DMS114 treated with DMSO at 0.1 percent for 48 hours (cell line): ENCODE results near the gene GRIK3.
A peak's percentile ranks its signal among the peaks of the same experiment; 100 is the strongest.

ENCODE experiments used
- DNase-seq: peaks from one replicate; lab custom pipeline; 2025; ENCODE audit not compliant: unreplicated experiment; lab: John Stamatoyannopoulos, UW

The GRIK3 gene

GRCh38 chr1:37047542-37047941, 13.2 kb upstream of the GRIK3 start:
- no peak for DNase-seq

DNA sequence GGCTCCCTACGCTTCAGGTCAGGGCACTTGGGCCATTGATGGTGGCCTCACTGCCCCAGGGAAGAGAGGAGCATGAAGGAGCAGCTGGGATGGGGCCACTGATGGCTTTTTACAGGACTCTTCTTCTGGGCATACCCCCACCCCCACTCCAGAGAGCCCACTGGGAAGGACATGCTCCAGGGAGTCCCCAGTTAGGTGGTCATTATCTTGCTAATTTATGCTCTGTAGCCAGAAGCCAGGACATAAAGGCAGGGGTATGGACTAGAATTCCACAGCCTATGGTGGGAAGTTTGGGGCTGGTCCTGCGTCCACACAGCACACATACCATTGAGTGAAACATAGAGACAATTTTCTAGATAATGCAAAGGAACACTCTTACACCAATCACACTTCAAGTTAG, 8.8 kb upstream of the GRIK3 start:
- DNase-seq = no peak

DNA sequence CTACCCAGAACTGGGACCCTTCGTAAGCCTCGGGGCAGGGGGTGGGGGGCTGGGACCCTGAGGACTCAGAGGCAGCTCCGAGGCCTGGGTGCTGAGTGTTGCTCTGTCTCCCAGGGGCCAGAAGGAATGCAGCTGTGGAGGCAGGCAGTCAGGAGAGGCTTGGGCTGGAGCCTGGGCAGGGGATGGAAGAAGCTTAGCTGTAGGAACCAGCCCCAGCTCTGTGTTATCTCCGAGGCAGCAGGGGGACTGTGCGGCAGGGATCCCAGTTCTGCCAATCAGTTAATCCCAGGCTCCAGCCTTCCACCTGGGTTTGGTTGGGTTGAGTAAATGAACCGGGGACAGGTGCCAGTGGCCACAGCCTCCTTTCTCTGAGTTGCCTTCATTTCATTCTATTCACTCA, 8.2 kb upstream of the GRIK3 start:
- DNase-seq = no peak

GRCh38 chr1:37041483-37041882, 7.2 kb upstream of the GRIK3 start:
- DNase-seq = no peak

DNA sequence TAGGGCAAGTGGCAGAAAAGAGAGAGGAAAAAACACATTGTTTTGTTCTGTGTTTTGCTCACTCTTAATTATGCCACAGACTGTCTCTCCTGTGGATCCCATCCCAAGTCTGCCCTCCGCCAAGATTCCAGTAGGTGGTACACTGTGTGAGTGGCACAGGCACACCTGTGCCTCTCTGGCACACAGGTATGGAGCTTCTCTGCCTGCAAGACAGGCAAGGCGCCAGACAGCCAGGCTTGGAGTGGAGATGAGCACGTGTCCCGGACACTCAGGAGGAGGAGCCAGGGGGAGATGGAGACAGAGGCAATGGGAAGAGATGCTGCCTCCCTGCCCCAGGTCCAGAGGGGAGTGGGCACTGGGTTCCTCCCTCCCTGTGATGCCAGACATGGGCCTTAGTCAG, 6.5 kb upstream of the GRIK3 start:
- no peak for DNase-seq

DNA sequence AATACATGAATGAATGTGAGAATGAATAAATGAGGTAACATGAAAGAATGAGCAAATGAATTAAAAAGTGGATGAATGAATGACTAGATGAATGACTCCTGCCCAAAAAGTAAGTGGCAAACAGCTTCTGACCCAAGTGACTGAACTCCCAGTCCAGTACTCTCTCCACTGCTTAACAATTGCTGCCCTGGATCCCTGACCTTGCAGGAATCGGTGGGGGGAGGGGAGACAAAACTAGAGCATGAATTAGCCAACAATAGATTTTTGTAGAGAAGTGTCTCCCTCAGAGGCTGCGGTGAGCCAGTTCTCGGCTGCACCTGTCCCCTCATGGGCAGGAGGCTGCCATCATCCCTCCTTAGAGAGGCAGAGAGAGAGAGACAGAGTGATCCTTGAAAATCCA, 5.9 kb upstream of the GRIK3 start:
- DNase-seq = no peak

DNA sequence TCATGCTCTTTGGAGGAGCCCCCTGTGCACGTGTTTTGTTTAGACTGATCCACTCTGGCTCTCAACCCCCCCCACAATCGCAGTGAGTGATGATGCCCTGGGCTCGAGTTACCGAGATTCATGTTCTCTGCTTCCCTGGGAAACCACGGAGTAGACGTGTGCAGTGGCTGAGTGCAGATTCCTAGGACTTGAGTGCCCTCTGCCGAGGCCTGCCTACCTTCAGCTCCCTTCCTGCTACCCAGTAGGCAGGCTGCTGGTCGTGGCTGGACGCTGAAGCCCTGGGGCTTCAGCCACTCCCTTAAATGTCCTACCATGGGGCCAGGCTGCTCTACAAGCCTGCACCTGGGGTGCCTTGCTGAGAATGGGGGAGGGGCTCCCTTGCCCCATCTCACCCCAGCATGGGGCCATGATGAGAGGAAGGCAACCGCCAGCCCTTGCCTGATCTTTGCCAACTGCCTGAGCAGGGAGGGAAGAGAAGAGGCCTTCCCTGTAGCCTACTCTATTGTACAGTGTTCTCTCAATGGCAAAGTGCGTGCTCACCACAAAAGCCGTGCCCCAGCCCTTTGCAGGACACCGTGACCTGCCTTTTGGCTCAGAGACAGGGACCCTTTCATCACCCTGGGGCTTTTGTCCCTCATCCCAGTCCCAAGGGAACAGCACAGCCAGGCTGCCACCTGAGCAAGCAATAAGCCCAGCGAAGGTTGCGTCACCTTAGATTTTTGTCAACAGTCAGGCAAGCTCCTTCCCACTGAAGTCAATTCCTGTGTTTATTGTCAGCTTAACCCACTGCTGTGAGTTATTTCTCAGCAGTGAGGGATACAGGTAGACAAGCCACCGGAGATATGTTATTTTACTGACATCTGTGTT, 4.1 kb upstream of the GRIK3 start:
- peak; percentile 16 for DNase-seq

- no peak for DNase-seq
Measured at GRCh38 chr1:37037690-37038089, 3.4 kb upstream of the GRIK3 start.

DNA sequence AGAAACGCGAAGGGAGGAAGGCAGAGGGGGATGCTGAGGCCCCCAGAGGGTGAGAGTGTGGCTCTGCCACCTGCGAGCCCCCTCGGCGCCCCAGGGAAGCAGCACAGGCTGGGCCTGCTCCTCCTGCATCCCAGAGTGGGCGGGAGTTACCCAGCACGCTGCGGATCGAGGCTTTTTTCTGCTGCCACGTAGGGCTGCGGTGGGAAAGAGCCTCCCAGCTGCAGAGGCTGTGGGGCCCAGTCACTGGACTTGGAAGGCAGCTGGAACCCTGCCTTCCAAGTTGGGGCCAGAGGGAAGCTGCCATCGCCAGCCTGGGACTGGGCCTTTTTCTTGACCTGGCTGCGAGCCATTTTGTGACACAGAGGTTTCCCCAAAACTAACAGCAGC, 2.3 kb upstream of the GRIK3 start:
- no peak for DNase-seq

DNA sequence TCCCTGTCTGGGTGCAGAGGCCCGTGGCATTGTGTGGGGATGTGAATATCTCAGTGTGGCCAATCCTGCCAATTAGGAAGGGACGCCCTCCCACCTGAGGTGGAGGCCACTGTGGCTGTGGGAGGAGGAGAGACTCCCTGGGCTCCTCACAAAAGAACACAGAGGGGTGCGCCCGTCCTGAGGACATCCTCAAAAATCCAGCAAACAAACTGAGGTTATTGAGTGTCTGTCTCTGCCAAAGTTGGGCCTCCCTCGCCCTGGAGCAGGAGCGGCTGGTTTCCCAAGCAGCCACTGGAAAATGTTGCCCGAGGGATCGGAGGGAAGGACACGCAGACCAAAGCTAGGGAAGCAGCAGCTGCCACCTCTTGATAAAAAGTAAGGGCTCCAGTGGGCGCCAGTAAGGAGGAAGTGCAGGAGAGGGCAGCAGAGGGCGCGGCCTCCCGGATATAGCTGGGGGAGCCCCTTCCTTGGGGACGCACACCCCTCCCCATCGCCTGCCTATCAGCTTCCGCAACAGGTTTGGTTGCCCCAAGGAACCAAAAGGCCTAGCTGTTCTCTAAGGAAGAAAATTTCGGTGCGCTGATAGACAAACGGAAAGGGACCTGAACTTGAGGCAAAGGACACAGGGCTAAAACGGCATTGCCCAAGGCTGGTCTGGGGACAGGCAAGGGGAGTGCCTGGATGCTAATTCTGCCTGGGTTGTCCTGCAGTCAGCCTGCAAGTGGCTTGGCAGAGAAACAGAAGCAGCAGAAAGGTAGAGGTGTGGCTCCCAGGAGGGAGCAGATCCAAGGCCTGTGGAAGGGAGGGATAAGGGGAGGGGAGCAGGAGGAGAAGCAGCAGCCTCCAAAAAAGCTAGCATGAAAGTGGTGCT, 1.7 kb upstream of the GRIK3 start:
- no peak for DNase-seq

DNA sequence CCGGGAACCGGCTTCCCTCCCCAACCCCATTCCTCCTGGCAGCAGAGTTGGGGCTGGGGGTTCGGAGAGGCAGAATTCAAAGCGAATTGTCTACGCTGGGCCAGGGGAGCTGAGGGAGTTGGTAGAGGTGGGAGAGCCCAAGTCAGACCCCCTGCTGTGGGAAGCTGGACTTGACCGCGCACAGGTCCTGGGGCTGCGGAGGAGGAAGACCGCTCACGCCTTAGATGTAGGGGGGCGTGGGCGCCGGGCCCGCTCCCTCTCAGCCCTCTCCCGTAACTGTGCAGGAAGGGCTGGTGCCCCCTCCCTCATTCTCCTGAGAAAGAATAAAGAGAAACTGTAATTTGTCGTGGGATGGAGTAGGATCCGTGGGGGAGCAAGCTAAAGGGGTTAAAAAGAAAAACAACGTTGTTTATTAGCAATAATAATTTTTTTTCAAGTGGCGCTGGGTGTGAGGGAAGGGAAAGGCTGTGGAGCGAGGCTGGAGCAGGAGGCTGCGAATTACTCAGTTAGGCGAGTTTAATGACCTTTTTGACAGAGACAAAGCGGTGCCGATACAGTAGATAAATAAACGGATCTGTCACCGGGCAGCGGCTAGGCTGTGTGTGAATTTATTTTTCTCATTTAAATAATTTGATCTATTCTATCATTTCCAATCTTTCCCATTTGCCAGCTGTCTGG, 838 bp upstream of the GRIK3 start:
- DNase-seq = no peak

GRCh38 chr1:37033355-37034101, 787 bp downstream of the GRIK3 start:
- DNase-seq = no peak

GRCh38 chr1:37032660-37033354, 1.5 kb downstream of the GRIK3 start:
- DNase-seq = no peak

GRCh38 chr1:37031871-37032270, 2.4 kb downstream of the GRIK3 start:
- DNase-seq = no peak

GRCh38 chr1:37031429-37031828, 2.9 kb downstream of the GRIK3 start:
- DNase-seq = no peak

- no peak for DNase-seq
Measured at GRCh38 chr1:37028981-37029617, 5.2 kb downstream of the GRIK3 start.

- DNase-seq = no peak
Measured at GRCh38 chr1:37021502-37021901, 12.8 kb downstream of the GRIK3 start.

DNA sequence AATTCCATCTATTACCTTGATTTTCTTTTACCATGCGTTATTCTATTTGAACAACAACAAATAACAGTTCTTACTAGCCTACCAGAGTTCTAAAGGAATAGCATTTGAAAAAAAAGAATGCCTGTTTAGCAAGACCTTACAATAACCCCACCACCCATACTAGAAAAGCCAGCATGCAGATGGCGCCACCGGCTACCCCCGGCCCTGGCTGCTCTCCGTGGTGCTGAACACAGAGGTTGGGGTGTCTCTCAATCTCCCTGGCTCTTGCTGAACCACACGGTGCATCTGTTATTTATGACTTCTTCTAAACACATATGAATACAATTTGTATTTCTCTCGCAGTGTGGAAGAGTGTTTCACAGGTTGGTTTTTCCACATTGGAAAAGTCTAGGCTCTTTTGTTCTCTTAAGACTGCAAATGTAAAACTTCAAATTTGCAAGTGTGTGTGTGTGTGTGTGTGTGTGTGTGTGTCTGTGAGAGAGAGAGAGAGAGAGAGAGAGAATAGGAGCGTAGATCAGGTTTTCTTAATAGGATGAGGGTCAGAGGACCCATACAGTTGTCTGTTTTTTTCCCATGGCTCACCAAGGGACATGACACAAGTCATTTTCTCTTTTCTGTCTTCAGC, 13.6 kb downstream of the GRIK3 start:
- no peak for DNase-seq

DNA sequence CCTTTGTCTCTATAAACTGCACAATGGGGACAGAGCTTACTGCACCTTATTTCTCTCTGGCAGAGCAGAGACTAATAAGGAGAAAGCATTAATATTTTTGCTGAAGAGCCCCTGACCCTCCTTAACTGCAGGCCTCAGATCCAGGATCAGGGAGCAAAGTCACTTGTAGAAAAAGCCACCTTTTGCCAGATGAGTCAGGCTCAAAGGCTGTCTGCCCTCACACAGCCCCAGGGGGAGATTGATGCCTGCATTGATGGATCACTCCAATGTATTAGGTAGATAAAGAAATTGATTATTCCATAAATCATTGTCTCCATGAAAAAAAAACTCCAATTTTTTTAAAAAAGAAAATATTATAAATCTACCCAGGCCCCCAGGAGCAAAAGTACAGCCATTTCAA, 15.8 kb downstream of the GRIK3 start:
- DNase-seq = no peak
